TTC549 (cell line): ENCODE results near the gene CCNF.
"Not testable (repeated sequence)": the region's sequence is repeated elsewhere in the genome, so short reads cannot be mapped to it uniquely, and the experiment has no call there.

ENCODE experiments used
- FAIRE-seq: peaks from 2 replicates; lab custom pipeline; 2012; peaks lifted over from hg19 to GRCh38; lab: Jason Lieb, UNC

Gene CCNF, protein sequence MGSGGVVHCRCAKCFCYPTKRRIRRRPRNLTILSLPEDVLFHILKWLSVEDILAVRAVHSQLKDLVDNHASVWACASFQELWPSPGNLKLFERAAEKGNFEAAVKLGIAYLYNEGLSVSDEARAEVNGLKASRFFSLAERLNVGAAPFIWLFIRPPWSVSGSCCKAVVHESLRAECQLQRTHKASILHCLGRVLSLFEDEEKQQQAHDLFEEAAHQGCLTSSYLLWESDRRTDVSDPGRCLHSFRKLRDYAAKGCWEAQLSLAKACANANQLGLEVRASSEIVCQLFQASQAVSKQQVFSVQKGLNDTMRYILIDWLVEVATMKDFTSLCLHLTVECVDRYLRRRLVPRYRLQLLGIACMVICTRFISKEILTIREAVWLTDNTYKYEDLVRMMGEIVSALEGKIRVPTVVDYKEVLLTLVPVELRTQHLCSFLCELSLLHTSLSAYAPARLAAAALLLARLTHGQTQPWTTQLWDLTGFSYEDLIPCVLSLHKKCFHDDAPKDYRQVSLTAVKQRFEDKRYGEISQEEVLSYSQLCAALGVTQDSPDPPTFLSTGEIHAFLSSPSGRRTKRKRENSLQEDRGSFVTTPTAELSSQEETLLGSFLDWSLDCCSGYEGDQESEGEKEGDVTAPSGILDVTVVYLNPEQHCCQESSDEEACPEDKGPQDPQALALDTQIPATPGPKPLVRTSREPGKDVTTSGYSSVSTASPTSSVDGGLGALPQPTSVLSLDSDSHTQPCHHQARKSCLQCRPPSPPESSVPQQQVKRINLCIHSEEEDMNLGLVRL

DNA sequence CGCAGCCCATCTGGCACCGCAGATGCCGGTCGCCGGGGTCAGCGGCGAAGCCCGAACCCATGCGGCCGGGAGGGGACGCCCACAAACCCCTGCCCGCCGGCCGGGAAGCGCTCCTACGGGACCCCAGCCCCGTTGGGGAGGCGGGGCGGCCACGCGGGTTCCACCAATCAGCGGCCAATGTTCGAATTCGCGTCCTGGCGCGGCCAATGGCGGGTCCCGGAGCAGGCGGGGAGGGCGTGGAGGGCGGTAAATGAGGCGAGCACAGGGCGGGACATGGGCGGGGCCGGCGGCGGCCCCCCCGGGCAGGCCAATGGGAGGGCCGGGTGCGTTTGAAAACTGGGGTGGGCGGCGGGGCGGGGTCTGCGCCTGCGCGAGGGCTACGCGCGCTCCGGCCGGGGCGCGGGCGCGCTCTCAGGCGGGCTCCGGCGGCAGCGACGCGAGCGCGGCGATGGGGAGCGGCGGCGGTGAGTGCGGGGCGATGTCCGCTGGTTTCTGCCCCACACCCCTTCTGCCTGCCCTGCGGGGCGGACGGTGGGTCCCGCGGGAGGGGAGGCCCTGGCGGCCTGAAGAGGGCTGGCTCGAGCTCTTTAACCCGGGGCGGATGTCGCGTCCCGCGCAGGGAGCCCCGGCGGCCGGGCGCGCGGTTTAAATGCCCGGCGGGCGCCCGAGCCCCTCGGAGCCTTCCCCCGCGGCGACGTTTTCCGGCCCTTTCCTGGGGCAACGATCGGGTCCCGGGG lies at the start of gene CCNF:
CCNF (plus strand) TSS at position 414 of the 737 bp plus-strand sequence; CDS start at position 449, 35 bp downstream.
- FAIRE-seq: no peak

DNA sequence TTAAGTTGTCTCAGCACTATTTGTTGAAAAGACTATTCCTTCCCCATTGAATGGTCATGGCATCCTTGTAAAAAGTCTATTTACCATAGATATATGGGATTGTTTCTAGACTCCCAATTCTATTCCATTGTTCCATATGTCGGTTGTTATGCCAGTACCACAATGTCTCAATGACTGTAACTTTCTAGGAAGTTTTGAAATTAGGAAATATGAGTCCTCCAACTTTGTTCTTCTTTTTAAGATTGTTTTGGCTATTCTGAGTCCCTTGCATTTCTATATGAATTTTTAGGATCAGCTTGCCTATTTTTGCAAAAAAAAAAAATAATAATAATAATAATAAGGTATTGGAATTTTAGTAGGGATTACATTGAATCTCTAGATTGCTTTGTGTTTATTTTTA lies 45.7 kb upstream of the CCNF start:
- FAIRE-seq: no peak

DNA sequence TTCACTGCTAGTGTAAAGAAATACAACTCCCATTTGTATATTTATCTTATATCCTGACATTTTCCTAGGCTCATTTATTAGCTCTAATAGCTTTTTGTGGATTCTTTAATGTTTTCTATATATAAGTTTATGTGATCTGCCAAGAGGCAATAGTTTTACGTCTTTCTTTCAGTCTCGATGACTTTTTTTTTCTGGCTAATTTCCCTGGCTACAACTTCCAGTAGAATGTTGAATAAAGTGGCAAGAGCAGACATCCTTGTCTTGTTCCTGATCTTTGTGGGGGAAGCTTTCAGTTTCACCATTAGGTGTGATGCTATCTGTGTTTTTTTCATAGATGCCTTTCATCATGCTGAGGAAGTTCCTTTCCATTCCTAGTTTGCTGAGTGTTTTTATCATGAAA lies 44.8 kb upstream of the CCNF start:
- FAIRE-seq: no peak

DNA sequence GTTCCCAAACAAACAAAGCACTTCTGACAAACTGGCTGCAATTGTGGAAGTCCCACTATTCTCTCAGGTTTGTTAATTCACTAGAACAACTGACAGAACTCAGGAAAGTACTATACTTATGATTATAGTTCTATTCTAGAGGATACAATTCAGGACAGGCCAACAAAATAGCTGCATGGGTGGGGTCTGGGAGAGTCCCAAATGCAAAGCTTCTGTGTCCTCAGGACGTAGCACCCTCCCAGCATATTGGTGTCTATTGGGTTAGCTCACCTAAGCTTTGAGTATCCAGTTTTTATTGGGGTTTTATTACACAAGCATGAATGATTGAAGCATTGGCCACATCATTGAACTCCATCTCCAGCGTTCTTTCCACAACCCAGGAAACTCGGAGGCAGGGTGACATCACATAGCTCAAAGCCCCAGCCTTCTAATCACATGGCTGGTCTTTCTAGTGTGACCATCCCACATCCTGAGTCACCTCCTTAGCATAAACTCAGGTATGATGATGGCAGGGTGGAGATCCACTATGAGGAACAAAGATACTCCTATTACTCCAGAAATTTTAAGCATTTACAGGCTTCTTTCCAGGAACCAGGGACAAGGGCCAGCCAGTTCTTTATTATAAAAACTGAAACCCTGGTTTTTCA lies 43.9 kb upstream of the CCNF start:
- FAIRE-seq: no peak

DNA sequence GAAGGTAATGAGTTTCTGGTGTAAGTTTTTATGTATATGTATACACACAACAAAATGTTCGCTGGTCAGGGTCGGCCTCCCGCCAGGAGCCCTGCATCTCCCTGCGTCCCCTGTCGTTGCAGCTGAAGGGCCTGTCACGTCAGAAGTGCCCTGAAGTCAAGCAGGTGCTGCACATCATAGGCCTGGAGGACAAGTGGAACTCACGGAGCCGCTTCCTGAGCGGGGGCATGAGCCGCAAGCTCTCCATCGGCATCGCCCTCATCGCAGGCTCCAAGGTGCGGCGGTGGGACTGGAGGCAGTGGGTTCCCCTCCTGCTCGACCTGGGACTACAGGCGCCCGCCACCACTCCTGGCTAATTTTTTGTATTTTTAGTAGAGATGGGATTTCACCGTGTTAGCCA lies 43.3 kb upstream of the CCNF start:
- FAIRE-seq: not testable (repeated sequence)

DNA sequence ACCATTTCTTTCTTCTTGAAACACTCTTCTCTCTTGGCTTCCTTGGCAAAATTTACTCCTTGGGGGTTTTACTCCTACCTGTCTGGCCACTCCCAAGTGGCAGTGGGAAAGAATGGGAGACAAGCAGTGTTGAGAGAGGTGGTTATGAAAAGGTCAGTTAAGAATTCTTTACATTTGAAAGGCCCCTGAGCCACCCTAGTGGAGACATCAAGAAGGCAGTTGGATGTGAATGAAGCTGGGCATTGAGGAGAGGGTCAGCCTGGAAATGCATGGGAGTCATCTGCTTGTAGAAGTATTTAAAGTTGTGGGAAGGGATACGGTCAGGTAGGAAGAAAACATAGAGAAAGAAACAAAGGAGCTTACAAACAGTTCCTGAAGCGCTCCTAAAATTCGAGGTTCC lies 42.3 kb upstream of the CCNF start:
- FAIRE-seq: no peak

DNA sequence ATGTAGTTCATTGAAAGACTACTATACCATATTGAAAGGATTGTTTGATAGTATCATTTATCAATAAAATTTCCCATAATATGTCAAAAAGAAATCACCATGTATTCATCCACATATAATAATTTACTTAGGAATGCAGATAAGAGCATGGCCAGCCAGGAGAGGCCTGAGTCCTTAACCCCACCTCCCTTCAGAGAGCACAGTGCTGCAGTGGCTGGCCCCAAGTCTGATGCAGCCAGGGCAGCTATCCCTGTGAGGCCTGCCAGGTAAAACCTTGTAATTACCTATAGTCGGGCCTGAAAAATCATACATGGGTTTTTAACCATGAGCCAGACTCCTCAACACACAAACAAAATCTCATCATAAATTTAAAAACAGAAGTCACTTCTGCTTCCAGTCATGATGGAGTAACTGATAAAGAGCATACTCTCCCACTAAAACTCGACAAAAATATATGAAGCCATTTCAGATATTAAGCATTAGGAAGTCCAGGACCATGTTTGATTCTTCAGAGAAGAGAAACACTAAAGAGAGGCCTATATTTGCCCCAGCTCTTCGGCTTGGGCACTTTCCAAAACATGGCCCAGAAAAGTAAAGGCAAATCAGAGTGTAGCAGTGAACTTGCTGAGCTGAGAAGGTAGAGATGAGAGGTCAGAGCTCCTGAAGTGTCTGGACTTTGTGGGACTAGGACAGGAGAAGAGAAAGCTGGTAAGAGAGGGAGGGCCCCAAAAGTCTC lies 40.9 kb upstream of the CCNF start:
- FAIRE-seq: no peak

DNA sequence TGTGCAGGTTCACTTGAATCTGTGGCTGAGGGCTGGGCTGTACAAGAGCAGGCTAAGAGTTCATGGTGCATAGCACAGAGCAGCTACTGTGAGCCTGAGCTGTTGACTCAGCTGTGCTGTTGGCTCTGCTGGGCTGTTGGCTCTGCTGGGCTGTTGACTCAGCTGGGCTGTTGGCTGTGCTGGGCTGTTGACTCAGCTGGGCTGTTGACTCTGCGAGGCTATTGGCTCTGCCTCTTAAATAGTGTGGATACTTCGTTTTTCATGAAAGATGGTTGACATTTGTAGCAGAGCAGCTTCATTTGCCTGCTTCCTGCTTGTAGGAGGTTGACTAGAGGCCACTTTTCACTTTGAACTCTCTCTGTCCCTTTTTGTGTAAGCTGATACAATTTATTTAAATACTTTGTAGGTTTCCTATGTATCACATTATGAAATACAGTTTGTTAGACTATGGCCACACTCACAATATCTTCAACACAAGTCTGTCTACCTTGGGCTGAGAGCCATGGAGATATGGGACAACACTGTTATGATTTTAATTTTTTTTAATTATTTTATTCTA lies 40.3 kb upstream of the CCNF start:
- FAIRE-seq: no peak

DNA sequence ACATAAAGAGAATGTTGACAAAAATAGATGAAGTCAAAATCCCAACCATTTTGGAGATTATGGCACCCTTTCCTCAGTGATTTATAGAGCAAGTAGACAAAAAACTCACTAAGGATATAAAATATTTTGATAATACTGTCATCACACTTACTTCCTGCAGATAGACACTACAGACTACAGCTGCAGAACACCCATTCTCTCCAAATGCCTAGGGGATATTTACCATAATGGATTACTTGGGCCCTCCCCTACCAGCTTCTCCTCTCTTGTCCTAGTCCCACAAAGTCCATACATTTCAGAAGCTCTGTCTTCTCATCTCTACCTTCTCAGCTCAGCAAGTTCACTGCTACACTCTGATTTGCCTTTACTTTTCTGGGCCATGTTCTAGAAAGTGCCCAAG lies 37.2 kb upstream of the CCNF start:
- no peak for FAIRE-seq

DNA sequence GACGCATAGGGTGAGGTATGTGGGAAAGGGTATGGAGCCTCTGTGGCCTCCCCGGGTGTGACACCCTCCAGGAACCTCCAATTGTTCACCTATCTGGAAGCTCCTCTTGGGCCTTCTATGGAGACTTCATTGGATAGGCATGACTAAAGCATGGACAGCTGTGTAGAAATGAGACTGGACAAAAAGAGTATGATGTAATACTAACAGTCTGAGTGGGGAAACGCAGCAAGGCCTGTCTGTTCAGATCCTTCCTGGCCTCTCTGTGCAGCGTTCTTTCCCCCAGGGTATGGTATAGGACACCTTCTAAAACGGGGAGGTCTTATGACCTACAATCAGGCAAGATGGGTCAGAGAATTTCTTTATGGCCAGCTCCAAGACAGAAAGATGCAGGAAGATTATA lies 30.7 kb upstream of the CCNF start:
- FAIRE-seq: no peak

DNA sequence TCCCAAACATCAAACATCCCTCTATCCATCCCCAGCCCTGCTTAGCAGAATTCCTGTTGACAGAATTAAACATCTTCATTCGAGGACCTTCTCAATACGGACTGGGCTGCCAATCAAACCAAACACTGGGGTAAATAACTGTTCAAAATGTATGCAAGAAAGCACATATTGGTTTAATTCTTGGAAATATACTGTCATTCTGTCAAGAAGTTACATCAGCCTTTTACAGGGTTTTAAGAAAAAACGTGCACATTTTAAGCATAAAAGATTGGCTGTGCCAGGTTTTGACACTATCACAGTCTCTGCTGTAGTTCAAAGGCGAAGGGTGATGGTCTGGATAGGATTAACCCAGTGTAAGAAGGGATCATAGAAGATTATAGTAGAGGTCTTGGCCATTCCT lies 25.1 kb upstream of the CCNF start:
- FAIRE-seq: no peak

DNA sequence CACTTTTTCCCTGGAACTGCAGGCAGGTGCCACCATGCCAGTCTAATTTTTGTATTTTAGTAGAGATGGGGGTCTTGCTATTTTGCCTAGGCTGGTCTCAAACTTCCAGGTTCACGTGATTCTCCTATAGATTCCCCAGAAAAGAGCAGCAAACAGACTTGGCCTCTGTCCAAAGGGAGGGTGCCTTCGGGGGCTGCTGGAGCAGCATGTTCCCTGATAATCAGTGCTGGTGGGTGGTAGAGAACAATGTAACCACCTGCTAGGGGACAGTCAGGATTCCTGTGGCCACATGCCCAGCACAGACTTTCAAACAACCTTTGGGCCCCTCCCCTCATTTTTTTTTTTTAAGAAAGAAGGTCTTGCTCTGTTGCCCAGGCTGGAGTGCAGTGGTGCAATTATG lies 14.2 kb upstream of the CCNF start:
- no peak for FAIRE-seq

DNA sequence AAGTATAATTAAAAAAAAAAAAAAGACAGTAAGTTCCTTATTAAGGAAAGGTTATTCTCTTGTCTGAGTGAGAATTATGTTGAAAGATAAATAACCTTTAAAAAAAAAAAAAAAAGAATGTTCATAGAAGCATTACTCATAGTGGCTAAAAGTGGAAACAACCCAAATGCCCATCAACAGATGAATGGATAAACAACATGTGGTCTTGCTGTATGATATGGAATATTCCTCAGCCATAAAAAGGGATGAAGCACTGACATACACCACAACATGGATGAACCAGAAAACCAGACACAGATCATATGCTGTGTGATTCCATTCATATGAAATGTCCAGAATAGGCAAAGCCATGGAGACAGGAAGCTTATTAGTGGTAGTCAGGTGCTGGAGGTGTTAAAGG lies 9.2 kb upstream of the CCNF start:
- FAIRE-seq: no peak

DNA sequence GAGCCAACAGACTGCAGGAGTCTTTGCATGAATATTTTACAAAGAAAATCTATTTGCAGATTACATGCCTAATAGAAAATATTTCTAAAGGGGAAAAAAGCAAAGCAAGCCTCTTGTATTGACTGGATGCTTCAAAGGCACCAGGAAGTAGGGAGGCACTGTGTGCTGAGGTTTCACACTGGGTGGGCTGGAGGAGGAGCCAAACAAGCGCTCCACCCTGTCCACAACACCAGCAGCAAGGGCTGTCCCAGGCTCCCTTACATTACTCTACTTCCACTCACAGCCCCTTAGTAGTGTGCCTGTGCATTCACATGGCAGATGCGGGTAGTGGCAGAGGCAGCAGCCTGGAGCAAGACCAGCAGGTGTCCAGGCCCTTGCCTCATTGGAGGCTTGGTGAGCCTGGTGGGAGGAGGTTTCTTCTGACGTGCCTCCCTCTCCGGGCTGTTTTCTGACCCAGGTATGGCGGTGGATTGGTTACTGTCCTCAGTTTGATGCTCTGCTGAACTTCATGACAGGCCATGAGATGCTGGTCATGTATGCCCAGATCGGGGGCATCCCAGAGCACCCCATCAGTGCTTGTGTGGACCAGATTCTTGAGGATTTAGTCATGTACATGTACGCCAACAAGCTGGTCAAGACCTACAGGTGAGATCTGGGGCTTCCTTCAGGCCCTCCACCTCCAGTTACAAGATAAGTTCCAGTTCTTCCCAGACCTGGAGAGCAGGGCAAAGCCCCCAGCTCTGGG lies 7.0 kb upstream of the CCNF start:
- FAIRE-seq: no peak

DNA sequence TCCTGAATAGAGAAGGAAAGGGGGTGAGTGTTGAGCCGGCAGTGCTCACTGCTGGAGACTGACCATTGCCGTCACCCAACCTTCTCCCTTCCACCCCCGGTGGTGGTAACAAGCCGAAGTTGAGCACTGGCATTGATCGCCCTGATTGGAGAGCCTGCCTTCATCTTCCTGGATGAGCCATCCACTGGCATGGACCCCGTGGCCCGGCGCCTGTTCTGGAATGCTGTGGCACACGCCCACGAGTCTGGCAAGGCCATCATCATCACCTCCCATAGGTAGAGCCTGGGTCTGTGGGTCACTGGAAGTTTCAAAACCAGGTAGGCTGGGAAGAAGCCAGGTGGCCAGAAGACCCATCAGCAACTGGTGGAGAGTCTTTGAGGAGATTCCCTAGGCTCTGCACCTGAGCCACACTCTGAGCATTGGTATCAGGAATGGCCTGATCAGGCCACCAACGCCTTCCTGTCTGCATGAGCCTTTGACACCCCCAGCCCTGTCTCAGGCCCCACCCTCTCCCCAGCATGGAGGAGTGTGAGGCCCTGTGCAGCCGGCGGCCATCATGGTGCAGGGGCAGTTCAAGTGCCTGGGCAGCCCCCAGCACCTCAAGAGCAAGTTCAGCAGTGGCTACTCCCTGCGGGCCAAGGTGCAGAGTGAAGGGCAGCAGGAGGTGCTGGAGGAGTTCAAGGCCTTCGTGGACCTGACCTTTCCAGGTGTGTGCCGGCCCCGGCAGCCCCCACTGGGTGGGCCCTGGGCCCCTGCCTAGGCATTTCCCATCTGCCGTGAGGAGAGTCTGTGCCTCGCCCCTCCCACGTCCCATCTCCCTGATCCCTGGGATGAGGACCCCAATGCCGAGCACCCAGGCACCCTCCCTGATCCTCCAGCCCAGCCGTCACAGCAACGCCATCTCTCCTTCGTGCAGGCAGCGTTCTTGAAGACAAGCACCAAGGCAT lies 4.9 kb upstream of the CCNF start:
- FAIRE-seq: no peak

DNA sequence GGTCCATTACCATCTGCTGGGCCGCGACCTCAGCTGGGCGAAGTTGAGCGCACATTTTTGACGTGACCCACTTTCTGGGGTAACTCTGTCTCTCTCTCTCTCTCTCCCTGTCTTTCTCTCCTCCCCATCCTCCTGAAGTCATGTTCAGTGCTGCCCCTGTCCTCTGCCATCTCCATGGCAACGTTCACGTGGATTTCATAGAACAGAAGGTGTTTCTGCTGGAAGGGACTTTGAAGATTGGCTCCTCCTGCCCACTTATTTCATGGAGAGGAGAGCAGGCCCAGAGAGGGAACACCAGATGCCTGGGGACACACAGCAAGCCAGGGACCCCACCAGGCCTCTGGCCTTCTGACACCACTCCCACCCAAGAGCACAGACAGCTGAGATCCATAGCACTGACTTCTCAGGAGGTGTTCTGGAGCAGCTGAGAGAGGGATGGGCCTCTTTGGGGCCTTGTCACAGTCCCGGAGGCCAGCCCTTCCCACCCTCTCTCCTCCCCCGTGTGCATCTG lies 4.2 kb upstream of the CCNF start:
- FAIRE-seq: no peak

DNA sequence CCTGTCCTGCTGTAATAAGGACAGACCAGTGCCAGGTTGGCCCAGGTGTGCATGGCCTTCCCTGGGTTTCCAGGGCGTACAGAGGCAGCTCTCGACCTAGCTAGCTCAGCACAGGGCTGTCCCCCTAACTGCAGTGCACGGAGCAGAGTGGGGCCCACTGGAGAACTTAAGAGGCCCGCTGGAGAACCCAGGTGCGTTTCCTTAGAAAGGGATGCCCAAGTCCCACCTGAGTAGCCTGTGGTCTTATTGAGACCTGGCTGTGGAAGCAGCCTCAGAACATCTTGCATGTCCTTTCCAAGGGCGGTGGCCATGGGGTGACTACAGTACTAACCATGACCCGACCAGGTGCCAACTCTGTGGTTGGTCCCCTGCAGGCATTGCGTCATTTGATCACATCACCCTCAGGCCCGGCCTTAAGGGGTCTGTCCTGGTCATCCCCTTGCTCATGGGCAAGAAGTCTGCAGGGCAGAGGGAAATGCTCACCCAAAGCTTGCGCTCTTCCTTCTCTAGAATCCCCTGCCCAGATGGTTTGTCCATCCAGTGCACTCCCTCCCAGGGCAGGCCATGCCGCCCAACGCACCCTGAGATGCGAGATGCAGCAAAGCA lies 3.3 kb upstream of the CCNF start:
- no peak for FAIRE-seq

DNA sequence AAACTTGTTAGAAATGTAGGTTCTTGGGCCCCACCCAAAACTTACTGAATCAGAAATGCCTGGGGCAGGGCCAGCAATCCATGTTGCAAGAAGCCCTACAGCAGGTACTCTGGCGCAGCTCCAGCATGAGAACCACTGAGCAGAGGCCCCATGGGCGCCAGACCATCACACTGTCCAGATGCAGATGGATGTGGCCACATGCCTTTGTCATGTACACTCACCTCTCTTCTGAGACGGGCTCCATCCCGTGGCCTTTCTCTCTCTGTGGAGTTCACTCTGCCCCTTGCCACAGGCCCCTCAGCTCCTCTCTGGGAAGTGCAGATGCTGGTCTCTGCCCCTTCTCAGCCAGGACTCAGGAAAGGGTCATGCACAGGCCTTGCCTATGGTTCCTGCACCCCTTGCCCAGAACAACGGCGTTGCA lies 2.3 kb upstream of the CCNF start:
- no peak for FAIRE-seq

DNA sequence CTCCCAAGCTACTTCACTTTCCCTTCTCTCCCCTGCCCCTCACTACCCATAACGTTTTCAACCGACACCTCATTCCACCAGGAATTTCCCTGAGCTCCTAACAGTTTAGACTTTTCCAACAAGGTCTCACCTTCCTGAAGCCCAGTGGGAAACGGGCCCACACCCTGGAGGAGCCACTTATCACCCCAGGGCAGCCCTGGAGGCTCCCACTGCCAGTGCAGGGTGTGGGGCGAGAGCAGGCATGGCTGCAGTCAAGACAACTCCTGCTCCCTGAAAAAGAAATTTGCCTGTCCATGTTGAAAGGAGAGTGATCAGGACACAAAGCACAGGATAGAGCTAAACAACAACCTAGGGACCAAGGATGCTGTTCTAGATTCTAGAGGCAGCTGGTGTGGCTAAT lies 1.7 kb upstream of the CCNF start:
- FAIRE-seq: no peak
